ENCODE measurements around the gene NPFF.

The NPFF gene

DNA sequence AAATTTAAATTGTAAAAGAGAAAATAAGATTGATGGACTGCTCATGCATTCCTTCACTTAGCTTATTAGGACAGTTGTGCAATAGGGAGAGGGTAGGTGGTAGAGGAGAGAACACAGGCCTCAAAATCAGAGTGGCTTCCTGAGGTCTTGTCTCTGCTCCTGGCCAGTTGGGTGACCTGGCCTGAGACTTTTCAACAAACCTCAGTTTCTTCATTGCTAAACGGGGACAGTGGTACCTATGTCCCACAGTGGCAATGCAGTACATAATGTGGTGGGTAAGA lies 10.6 kb downstream of the NPFF start:
- TF ChIP-seq, protein P1, sequence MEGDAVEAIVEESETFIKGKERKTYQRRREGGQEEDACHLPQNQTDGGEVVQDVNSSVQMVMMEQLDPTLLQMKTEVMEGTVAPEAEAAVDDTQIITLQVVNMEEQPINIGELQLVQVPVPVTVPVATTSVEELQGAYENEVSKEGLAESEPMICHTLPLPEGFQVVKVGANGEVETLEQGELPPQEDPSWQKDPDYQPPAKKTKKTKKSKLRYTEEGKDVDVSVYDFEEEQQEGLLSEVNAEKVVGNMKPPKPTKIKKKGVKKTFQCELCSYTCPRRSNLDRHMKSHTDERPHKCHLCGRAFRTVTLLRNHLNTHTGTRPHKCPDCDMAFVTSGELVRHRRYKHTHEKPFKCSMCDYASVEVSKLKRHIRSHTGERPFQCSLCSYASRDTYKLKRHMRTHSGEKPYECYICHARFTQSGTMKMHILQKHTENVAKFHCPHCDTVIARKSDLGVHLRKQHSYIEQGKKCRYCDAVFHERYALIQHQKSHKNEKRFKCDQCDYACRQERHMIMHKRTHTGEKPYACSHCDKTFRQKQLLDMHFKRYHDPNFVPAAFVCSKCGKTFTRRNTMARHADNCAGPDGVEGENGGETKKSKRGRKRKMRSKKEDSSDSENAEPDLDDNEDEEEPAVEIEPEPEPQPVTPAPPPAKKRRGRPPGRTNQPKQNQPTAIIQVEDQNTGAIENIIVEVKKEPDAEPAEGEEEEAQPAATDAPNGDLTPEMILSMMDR (IDR thresholded peaks at IDR 0.05), result no peak

DNA sequence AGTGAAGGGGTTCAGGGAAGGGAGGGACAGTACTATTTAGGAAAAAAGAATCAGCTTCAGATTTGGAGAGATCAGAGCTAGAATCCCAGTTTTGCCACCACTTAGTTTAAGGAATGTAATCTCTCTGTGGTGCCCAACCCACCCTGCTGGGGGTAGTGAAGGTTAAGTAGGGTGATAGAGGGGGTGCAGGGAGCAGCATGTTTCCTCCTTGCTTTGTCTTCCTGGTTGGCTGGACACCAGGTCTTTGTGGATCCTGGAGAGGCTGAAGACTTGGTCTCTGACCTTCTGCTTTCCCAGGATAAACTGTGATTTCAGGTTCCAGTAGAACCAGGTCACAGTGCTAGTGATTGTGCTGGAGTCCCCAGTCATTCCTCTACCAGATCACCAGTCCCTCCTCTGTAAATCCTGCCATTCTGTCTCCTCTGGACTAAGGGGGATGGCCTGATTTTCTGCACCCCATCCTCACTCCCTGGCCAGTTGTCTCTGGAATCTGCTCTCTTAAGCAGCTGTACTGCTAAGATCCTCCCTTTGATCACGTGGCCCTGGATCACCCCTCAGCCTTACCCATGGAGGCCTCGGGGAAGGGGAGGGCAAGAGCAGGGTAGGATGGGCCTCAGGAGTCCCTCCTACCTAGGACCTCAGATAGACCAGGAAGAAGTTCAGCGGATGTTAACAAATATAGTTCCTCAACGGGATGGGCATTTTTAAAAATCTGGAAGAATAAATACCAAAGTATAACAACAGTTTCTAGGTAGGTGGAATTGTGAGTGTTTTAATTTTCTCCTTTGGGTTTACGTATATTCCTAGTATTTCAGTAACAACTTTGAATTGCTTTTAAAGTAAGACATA lies 11.2 kb downstream of the NPFF start:
- TF ChIP-seq, protein P1 (IDR thresholded peaks at IDR 0.05), result no peak

DNA sequence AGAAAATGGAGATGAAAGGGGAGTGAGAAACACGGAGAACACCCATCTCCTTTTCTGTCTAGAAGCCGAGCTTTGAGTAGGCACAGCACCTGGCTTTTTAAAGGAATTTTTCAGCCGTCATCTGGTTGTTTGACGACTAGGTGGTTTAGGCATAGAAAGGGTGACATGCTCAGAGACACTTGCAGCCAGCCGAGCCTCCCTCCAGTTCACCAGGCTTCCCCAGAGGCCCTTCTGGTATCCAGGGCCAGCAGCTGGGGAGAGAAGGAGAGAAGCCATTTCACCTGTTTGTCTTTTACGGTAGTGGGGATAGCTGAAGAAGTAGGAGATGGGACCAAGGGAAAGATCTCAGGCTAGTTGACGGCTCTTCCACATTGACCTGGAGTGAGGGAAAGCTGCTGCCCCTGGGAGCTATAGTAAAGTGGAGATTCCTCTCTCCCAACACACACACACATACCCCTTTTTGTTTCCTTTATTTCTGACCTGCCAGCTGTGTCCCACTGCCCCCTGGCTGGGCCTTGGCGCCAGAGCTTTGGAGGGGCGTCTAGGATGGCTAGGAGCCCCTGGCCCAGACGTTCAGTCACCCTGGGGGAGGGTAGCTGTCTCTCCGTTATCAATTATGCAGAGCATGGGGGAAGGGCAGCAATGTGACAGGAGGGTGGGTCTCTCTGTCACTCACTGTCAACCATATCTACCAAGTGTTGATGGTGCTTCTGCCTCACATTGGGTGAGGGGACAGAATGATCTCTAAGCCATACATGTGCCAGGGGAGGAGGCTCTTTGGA lies 13.5 kb downstream of the NPFF start:
- TF ChIP-seq, protein P1 (IDR thresholded peaks at IDR 0.05), result no peak

DNA sequence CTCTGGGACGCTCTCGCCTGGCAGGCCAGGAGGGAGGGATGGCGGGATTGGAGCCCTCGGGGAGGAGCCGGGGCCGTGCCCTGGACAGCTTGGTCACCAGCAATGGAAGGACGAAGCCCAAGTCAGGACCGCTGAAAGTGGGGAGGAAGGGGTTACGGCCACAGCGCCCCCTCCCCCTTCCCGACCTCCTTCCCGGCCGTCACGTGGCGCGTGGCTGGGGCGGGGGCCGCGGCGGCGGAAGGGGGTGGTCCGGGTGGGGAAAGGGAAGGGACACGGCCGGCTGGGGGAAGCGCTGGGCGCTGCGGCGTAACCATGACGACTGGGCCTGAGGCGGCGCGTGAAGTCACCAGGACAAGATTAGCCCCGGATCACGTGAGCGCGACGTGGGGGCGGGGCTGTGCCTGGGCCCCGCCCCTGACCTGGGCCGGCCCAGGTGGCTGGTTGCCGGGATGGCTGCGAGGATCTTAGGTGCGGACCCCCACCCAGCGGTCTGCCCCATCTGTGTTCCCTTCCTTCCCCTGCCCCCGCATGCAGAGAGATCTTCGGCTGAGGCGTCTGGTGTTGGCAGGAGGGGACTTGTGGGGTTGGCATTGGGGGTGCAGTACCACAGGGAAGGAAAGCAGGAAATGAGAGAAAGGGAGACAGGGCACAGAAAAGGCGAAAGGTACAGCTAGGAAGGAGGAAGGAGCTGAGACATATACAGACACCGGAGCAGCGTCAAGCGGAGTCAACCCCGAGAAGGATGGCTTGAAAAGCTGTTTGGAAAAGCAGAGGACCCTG lies 14.3 kb downstream of the NPFF start:
- TF ChIP-seq, protein P1 (IDR thresholded peaks at IDR 0.05), result no peak

DNA sequence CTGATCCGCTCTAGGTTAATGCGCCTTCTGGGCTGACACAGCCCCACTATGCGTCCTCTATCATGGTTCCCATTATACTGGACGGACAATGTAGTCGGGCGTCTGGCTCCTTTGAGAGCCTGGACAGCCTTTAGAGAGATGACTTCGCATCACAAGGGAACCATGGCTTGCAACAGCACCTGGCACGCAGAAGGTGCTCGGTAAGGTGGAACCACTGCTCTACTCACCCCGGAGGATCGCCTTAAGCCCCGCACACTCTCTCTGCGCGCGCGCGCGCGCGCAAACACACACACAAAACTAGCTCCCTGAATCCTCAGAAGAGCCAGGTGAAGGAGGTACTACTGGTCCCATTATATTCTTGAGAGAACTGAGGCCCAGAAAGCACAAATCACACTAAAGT lies 15.1 kb downstream of the NPFF start:
- TF ChIP-seq, protein P1 (IDR thresholded peaks at IDR 0.05), result no peak

DNA sequence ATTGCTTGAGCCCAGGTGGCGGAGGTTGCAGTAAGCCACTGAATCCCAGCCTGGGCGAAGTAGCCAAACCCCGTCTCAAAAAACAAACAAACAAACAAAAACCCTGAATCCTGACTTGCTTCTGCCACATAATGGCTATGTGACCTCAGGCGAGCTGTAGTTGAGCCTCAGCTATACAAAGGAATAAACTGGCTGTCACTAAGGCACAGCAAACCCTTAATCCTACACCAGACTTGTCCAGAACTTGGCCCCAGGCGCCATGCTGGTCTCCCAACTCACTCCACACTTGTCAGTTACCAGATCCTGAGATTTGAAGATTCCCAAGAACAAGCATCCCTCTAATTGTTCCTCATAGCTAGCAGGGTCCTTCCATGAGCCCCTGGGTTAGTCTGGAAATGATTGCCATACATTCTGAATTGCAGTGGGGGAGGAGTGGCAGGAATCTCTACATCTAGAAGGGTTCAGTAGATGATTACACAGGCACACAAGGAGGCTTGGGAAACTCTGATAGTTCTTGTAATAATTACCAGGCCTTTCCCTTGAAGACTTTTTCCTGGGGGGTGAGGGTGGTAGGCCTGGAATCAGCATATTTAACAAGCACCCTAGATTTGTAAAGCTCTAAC lies 17.9 kb downstream of the NPFF start:
- TF ChIP-seq, protein P1 (IDR thresholded peaks at IDR 0.05), result no peak
